Mammary epithelial cell (primary cell): ENCODE data around the gene LDLRAD1.
"Not testable (repeated sequence)": the region's sequence is repeated elsewhere in the genome, so short reads cannot be mapped to it uniquely, and the experiment has no call there.

Experiments
- CTCF ChIP-seq, 2 donors: IDR thresholded peaks in 1 of 2; conservative IDR thresholded peaks in 1 of 2; 2 replicates each; pipeline ENCODE4 v1.5.1; 2011 to 2012; ENCODE audit warnings: inconsistent platforms in 2 of 2, low read length in 2 of 2, mild to moderate bottlenecking in 2 of 2, control low read depth in 1 of 2, low read depth in 1 of 2; ENCODE audit not compliant: insufficient read depth in 1 of 2; ENCODE audit errors: extremely low read depth in 1 of 2
- EZH2 ChIP-seq: IDR thresholded peaks from 2 replicates; pipeline ENCODE4 v1.6.1; 2012; ENCODE audit warnings: low read length, inconsistent platforms, borderline replicate concordance

GRCh38 chr1:54050435-54050834, 32.4 kb upstream of the LDLRAD1 start:
- not testable (repeated sequence) for TF ChIP-seq CTCF (conservative IDR thresholded peaks at IDR 0.05 in 1 of 2, IDR thresholded peaks at IDR 0.05 in 1 of 2; ENCODE audit: extremely low read depth in 1 of 2, insufficient read depth in 1 of 2, low read depth in 1 of 2, low read length in 2 of 2); EZH2
